Lower lobe of right lung (tissue), 2 donors: ENCODE data around the gene TLX2. TPM values are rescaled to one million over a fixed set of nuclear protein-coding genes. Genes with fewer than 3 reads are reported as not detected.

ENCODE experiments used
- ATAC-seq, 2 donors: fragments of 200-7000 bp; cut with Tn5 transposase; one replicate each; pipeline ENCODE4 v1.9.1; 2020 to 2022; ENCODE audit warnings: mild to moderate bottlenecking in 2 of 2, moderate library complexity in 2 of 2
- DNase-seq: peaks from one replicate; pipeline ENCODE4 v3.0.0-alpha.2; 2020
- H3K27ac ChIP-seq: fragments of 200-600 bp; one replicate; pipeline ENCODE4 v1.8.0; 2022
- H3K27me3 ChIP-seq: fragments of 200-600 bp; one replicate; pipeline ENCODE4 v1.8.0; 2022; ENCODE audit warnings: low read depth
- H3K36me3 ChIP-seq: fragments of 200-600 bp; one replicate; pipeline ENCODE4 v1.8.0; 2022; ENCODE audit warnings: mild to moderate bottlenecking
- H3K4me1 ChIP-seq: fragments of 200-600 bp; one replicate; pipeline ENCODE4 v1.8.0; 2022
- H3K4me3 ChIP-seq: fragments of 200-600 bp; one replicate; pipeline ENCODE4 v1.8.0; 2022; ENCODE audit warnings: mild to moderate bottlenecking
- H3K9me3 ChIP-seq: fragments of 200-600 bp; one replicate; pipeline ENCODE4 v1.8.0; 2022
- intact Hi-C: fragments of 100-400 bp; cut with DNase I; formaldehyde crosslinking; loops from one replicate; pipeline ENCODE4 v1.11.0; 2022
- total RNA-seq: library from RNA; stranded (reverse); fragmentation: NEBNext Ultra II Directional; extraction: Animal tissue kit (Norgen Biotek cat#: 25700); gene quantifications from one replicate; pipeline ENCODE4 v1.2.1, GENCODE V29; 2021
- TF ChIP-seq, protein P1 (sequence below): fragments of 200-600 bp; IDR thresholded peaks from one replicate; pipeline ENCODE4 v1.8.0; 2022; ENCODE audit warnings: antibody characterized with exemption, mild to moderate bottlenecking
- donor health status: DM: no; HTN: yes; CAD: no; lungs with severe emphysema.

The TLX2 gene
- total RNA-seq, 1 donor from 2014 or later = not detected

DNA sequence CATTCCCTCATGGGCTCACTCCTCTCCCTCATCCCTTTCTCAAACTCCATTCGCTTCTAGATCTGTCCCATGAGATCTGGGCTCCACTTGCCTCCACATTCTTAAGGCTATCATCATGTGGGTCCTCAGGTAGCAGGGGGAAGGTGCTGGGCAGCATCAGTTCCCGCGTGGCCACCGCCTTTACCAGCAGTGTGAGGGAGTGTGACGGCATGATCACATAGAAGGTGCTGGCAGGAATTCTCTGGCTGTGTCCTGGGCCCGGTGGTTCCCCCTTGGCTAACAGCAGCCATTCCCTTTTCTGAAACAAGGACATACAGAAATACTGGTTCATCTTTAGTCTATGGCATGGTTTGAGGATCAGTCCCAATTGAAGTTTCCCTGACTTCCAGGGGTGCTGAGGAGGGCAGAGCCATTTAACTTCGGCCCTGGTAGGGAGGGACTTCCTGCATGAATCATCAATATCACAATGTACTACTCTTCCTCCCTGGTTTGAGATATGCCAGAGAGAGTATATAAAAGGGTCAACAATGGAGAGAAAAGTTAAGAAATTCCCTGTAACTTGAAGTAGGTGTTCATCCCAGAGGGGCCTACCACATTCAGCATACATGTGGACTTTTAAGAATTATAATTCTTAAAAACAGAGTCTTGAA, 48.0 kb downstream of the TLX2 start:
- ATAC-seq (no peak), DNase-seq (no peak)
- Histone ChIP-seq H3K4me3 (no peak overlapping the region), H3K36me3 (no peaks in the 10 kb centered on the region), H3K9me3 (no peaks in the 10 kb centered on the region), H3K27me3 (no peaks in the 10 kb centered on the region), H3K27ac (no peak overlapping the region), H3K4me1 (no peaks in the 10 kb centered on the region)
- TF ChIP-seq, protein P1, sequence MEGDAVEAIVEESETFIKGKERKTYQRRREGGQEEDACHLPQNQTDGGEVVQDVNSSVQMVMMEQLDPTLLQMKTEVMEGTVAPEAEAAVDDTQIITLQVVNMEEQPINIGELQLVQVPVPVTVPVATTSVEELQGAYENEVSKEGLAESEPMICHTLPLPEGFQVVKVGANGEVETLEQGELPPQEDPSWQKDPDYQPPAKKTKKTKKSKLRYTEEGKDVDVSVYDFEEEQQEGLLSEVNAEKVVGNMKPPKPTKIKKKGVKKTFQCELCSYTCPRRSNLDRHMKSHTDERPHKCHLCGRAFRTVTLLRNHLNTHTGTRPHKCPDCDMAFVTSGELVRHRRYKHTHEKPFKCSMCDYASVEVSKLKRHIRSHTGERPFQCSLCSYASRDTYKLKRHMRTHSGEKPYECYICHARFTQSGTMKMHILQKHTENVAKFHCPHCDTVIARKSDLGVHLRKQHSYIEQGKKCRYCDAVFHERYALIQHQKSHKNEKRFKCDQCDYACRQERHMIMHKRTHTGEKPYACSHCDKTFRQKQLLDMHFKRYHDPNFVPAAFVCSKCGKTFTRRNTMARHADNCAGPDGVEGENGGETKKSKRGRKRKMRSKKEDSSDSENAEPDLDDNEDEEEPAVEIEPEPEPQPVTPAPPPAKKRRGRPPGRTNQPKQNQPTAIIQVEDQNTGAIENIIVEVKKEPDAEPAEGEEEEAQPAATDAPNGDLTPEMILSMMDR = no peak
- intact Hi-C loops = no loop called here

DNA sequence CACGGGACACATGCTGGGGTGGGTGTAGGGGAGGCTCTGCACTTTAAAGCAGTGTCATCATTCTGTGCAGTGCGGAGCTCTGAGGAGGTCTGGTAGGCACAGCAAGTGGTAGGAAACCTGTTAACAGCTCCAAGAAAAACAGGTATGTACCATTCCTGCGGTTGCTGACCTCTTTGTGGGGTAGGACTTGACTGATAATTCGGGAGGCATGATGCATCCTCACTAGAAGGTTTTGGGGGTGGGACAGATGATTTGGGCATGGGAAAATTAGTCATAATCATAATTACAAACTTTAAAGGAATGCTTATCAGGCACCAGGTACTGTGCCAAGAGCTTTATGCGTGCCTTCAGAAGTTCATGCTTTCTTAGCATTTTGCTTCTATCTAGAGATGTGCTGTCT, 50.0 kb downstream of the TLX2 start:
- Histone ChIP-seq H3K4me3 (no peak overlapping the region), H3K27me3 (no peaks in the 10 kb centered on the region), H3K9me3 (no peaks in the 10 kb centered on the region), H3K4me1 (peaks cover 12% of the 10 kb centered on the region), H3K27ac (no peak overlapping the region), H3K36me3 (no peaks in the 10 kb centered on the region)
- intact Hi-C loops = no loop called here
- ATAC-seq = no peak
- DNase-seq = no peak
- TF ChIP-seq, protein P1 = no peak

DNA sequence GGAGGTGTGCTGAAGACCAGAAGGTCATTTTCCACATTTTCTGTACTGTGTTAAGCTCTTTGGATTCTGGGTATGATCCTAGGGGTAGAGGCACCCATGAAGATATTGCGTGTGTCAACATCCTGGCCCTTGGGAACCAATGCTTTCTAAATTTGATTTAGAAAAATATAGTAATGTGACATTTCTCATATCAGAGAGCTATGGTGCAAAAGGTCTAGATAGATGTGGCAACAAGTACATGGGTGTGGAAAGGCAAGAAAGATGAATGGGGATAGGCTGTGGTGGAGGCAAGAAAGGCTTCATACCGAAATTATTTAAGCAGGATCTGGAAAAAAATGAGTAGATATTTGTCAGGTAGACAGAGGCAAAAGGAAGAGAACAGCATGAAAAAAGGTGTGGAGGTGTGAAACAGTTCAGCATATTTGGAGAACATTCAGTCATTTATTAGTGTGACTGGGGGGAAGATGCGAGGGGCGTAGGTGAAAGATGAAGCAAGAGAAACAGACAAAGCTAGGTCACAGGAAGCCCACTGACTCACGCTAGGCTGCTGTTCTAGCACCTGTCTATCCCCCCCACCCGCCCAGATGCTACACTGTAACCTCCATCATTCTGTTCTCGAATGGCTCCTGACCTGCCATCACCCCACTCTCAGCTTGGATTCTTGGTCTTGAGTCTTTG, 52.0 kb downstream of the TLX2 start:
- intact Hi-C loops = no loop called here
- TF ChIP-seq, protein P1 = no peak
- ATAC-seq (no peak), DNase-seq (no peak)
- H3K27me3 ChIP-seq = no peaks in the 10 kb centered on the region
- H3K9me3 ChIP-seq = no peaks in the 10 kb centered on the region
- no peak overlapping the region for H3K4me3 ChIP-seq
- H3K4me1 ChIP-seq = peaks cover 12% of the 10 kb centered on the region
- no peak overlapping the region for H3K27ac ChIP-seq
- no peaks in the 10 kb centered on the region for H3K36me3 ChIP-seq

DNA sequence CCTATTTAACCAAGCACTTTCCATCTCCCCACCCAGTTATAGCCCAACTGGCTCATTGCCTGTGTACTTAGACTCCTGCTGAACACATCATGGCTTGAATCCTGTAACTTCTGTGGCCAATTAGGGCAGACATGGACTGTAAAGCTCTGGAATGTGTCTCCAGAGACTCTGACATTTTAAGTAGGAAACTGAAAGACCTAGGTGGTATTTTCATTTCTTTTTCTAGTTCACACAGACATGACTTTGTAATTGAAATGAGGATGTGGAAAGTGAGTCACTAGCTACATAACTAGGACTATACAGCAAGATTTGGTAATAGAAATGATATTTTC, 52.5 kb downstream of the TLX2 start:
- H3K4me1 ChIP-seq = peaks cover 12% of the 10 kb centered on the region
- TF ChIP-seq, protein P1 = no peak
- H3K27me3 ChIP-seq = no peaks in the 10 kb centered on the region
- ATAC-seq (no peak), DNase-seq (no peak)
- H3K36me3 ChIP-seq = no peaks in the 10 kb centered on the region
- intact Hi-C loops = no loop called here
- no peak overlapping the region for H3K27ac ChIP-seq
- H3K9me3 ChIP-seq = no peaks in the 10 kb centered on the region
- H3K4me3 ChIP-seq = no peak overlapping the region

Other genes starting within 250 kb of the TLX2 start
- gene SLC4A5, start 171.0 kb upstream of the TLX2 start, total RNA-seq = 4.2 TPM
- gene DCTN1, start 134.1 kb upstream of the TLX2 start, total RNA-seq = 142 TPM
- gene C2orf81, start 92.8 kb upstream of the TLX2 start, total RNA-seq = 10.0 TPM
- gene WDR54, start 92.7 kb upstream of the TLX2 start, total RNA-seq = 14.5 TPM
- gene RTKN, start 72.5 kb upstream of the TLX2 start, total RNA-seq = 27.5 TPM
- 38.4 TPM for gene INO80B, start 59.4 kb upstream of the TLX2 start, total RNA-seq
- 60.1 TPM for gene WBP1, start 56.0 kb upstream of the TLX2 start, total RNA-seq
- gene MOGS, start 49.1 kb upstream of the TLX2 start, total RNA-seq = 50.9 TPM
- 81.3 TPM for gene MRPL53, start 41.8 kb upstream of the TLX2 start, total RNA-seq
- 20.2 TPM for gene CCDC142, start 31.5 kb upstream of the TLX2 start, total RNA-seq
- 23.0 TPM for gene TTC31, start 31.4 kb upstream of the TLX2 start, total RNA-seq
- gene LBX2, start 14.8 kb upstream of the TLX2 start, total RNA-seq = 1.5 TPM
- gene PCGF1, start 6.8 kb upstream of the TLX2 start, total RNA-seq = 28.4 TPM
- 0.44 TPM for gene DQX1, start 11.8 kb downstream of the TLX2 start, total RNA-seq
- gene AUP1, start 15.3 kb downstream of the TLX2 start, total RNA-seq = 122 TPM
- 34.3 TPM for gene HTRA2, start 15.5 kb downstream of the TLX2 start, total RNA-seq
- 12.1 TPM for gene LOXL3, start 39.5 kb downstream of the TLX2 start, total RNA-seq
- 38.4 TPM for gene DOK1, start 40.3 kb downstream of the TLX2 start, total RNA-seq
- 1.8 TPM for gene M1AP, start 133.9 kb downstream of the TLX2 start, total RNA-seq
- gene SEMA4F, start 139.8 kb downstream of the TLX2 start, total RNA-seq = 12.0 TPM